ENCODE results near the gene PDE4C. TPM values are rescaled to one million over a fixed set of nuclear protein-coding genes. Genes with fewer than 3 reads are reported as not detected.

PDE4C gene
- total RNA-seq, 1 experiment from 2014 or later = 1.8 TPM

DNA sequence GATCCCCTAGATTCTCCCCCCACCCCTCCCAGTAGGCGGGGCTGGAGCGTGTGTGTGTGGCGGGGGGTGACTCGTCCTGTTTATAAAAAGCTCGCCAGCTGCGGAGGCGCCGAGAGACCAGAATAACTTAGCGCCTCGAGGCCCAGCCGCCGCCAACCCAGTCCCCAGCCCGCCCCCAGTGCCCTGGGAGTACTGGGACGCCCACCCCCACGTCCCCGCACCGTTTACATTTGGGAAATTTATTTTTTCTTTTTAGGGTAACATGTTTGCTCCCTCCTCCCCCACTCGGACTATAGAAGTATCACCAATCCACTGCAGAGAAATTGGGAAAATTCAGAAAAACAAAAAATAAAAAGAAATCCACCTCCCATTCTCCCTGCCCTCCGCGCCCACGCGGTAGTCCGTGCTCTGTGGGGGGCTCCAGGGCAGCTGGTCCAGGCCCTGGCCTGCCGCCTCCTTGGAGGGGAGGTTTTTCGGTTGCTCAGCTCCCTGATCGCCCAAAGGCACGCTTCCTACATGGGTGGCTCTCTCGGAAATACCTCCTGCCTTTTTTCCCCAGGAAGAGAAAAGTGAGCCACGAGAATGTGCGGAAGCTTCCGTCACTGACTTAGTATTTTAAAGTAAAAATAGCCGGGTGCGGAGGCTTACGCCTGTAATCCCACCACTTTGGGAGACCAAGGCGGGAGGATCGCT lies 20.9 kb downstream of the PDE4C start:
- Histone ChIP-seq H3K4me3 (ENCODE audit: low read length) (peak overlapping the region; percentile 90), H3K36me3 (ENCODE audit: low read depth, low read length) (peaks cover 4% of the 10 kb centered on the region; the same call in 1 of the 2 replicates), H3K79me2 (ENCODE audit: low read length) (peaks cover 23% of the 10 kb centered on the region), H3K9me3 (ENCODE audit: low read length) (no peaks in the 10 kb centered on the region), H3K9me2 (replicated peaks; ENCODE audit: low read length) (no peaks in the 10 kb centered on the region), H3F3A (ENCODE audit: low read length, unreplicated experiment) (no peaks in the 10 kb centered on the region), H3K4me1 (ENCODE audit: insufficient read depth, low read length) (peaks cover 16% of the 10 kb centered on the region), H4K20me1 (ENCODE audit: low read length) (no peaks in the 10 kb centered on the region), H3K4me2 (ENCODE audit: low read length) (peak overlapping the region; percentile 92), H3K27ac (ENCODE audit: low read length) (peak overlapping the region; percentile 10), H3K27me3 (ENCODE audit: low read length) (no peaks in the 10 kb centered on the region), H3K9ac (ENCODE audit: low read length) (peak overlapping the region; percentile 67), H2AFZ (ENCODE audit: low read length) (peak overlapping the region; percentile 94)
- ATAC-seq = no peak
- ChIA-PET POLR2A (ENCODE audit: unreplicated experiment) (interaction anchor here (0.6 to 2.0 kb wide), 2 partner anchors 44 to 76 kb away, joined by 3 to 10 read pairs; partner anchors contain the start of gene JUND), CTCF (interaction anchor here (0.6 to 0.8 kb wide), 2 partner anchors 123 to 352 kb away, joined by 3 to 4 read pairs; no protein-coding TSS in a partner anchor)
- no TSS peak for BruUV-seq (replicated peaks)
- intact Hi-C loops (cut with micrococcal nuclease) = loop anchor here (2.0 to 10.0 kb wide), 3 partner anchors 47 to 209 kb away; partner anchors contain the start of genes LSM4 and SSBP4
- peak; percentile 50 for DNase-seq
- TF ChIP-seq EZH2 (IDR thresholded peaks at IDR 0.05; ENCODE audit: low read length, unreplicated experiment) (no peak), EZH2phosphoT487 (IDR thresholded peaks at IDR 0.05; ENCODE audit: borderline replicate concordance, low read length) (no peak), CTCF (conservative IDR thresholded peaks at IDR 0.05; ENCODE audit: low read depth, low read length) (no peak)

- ChIA-PET CTCF (interaction anchor here (0.6 to 1.2 kb wide), 5 partner anchors 47 to 1424 kb away, joined by 3 to 6 read pairs (median 4); no protein-coding TSS in a partner anchor), POLR2A (ENCODE audit: unreplicated experiment) (interaction anchor here (0.6 to 2.0 kb wide), 3 partner anchors 45 to 293 kb away, joined by 3 to 10 read pairs (median 3); partner anchors contain the start of gene JUND)
- Histone ChIP-seq H4K20me1 (ENCODE audit: low read length) (no peaks in the 10 kb centered on the region), H3K36me3 (ENCODE audit: low read depth, low read length) (peaks cover 4% of the 10 kb centered on the region; the same call in 1 of the 2 replicates), H3K9me2 (replicated peaks; ENCODE audit: low read length) (no peaks in the 10 kb centered on the region), H2AFZ (ENCODE audit: low read length) (peak overlapping the region; percentile 94), H3K4me3 (ENCODE audit: low read length) (peak overlapping the region; percentile 90), H3K9me3 (ENCODE audit: low read length) (no peaks in the 10 kb centered on the region), H3K79me2 (ENCODE audit: low read length) (peaks cover 23% of the 10 kb centered on the region), H3K4me1 (ENCODE audit: insufficient read depth, low read length) (peaks cover 16% of the 10 kb centered on the region), H3K27ac (ENCODE audit: low read length) (peak overlapping the region; percentile 10), H3K27me3 (ENCODE audit: low read length) (no peaks in the 10 kb centered on the region), H3F3A (ENCODE audit: low read length, unreplicated experiment) (no peaks in the 10 kb centered on the region), H3K9ac (ENCODE audit: low read length) (peak overlapping the region; percentile 67), H3K4me2 (ENCODE audit: low read length) (peak overlapping the region; percentile 92)
- no peak for TF ChIP-seq EZH2 (IDR thresholded peaks at IDR 0.05; ENCODE audit: low read length, unreplicated experiment)
- BruUV-seq (replicated peaks) = TSS peak; percentile 91
- DNase-seq (no peak), ATAC-seq (peak; percentile 12)
- intact Hi-C loops (cut with micrococcal nuclease) = loop anchor here (1.0 to 10.0 kb wide), 4 partner anchors 12 to 210 kb away; partner anchors contain the start of genes LSM4 and SSBP4
These were observed 21.6 kb downstream of the PDE4C start for GRCh38 chr19:18204394-18205199.

DNA sequence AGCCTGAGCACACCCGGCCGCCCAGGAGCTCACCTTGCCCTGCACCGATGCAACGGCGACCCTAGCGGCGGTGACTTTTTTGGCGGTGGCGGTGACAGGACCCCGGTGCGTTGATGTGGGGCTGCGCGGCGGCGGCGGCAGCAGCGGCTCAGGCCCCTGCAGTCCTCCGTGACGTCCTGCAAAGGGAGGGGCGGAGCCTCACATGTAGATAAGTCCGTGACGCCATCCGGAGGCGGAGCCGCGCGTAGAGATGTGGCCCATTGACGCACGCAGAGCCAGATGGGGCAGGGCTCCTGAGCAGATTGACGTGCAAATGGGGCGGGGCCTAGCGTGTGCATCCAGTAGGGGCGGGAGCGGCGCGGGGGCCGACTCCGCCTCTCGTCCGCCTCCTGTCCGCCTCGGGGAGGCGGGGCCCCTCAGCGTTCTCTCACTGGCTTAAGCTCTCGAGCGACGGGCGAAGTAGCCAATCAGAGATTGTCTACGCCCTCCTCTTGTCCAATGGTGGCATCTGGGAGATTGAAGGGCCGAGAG lies 22.3 kb downstream of the PDE4C start, which contains the start of gene RAB3A:
Gene RAB3A (minus strand): TSS at position 180 of the 531 bp plus-strand sequence. CDS start 1,302 bp downstream, outside the sequence.
- Histone ChIP-seq H4K20me1 (ENCODE audit: low read length) (no peaks in the 10 kb centered on the region), H3K4me2 (ENCODE audit: low read length) (peak within 1 kb of the TSS; percentile 98), H3K4me1 (ENCODE audit: insufficient read depth, low read length) (peaks cover 16% of the 10 kb centered on the region), H3K4me3 (ENCODE audit: low read length) (peak within 1 kb of the TSS; percentile 90), H3K9ac (ENCODE audit: low read length) (peak within 1 kb of the TSS; percentile 67), H3K27ac (ENCODE audit: low read length) (peak within 1 kb of the TSS; percentile 10), H3F3A (ENCODE audit: low read length, unreplicated experiment) (no peaks in the 10 kb centered on the region), H3K9me3 (ENCODE audit: low read length) (no peaks in the 10 kb centered on the region), H3K9me2 (replicated peaks; ENCODE audit: low read length) (no peaks in the 10 kb centered on the region), H2AFZ (ENCODE audit: low read length) (peak within 1 kb of the TSS; percentile 94), H3K36me3 (ENCODE audit: low read depth, low read length) (peaks cover 4% of the 10 kb centered on the region; the same call in 1 of the 2 replicates), H3K27me3 (ENCODE audit: low read length) (no peaks in the 10 kb centered on the region), H3K79me2 (ENCODE audit: low read length) (peaks cover 23% of the 10 kb centered on the region)
- ChIA-PET CTCF (interaction anchor here (0.5 to 1.2 kb wide), 3 partner anchors 27 to 1425 kb away, joined by 3 to 6 read pairs (median 4); no protein-coding TSS in a partner anchor), POLR2A (ENCODE audit: unreplicated experiment) (interaction anchor here (0.7 to 2.0 kb wide), 2 partner anchors 78 to 293 kb away, joined by 3 to 10 read pairs; partner anchors contain the start of gene JUND)
- DNase-seq = peak; percentile 100
- peak; percentile 92 for ATAC-seq
- no peak for TF ChIP-seq EZH2 (IDR thresholded peaks at IDR 0.05; ENCODE audit: low read length, unreplicated experiment)
- intact Hi-C loops (cut with micrococcal nuclease) = loop anchor here (1.0 to 10.0 kb wide), 4 partner anchors 12 to 211 kb away; partner anchors contain the start of genes LSM4 and SSBP4
- no TSS peak for BruUV-seq (replicated peaks)

Measured in PC-3 (cell line).